RWPE1 (cell line): ENCODE results near the gene ULK1.

Experiments used
- CTCF ChIA-PET: fragments of 350-600 bp; sonication (Branson Sonifier 250); formaldehyde crosslinking; extraction: SDS; loops from one replicate; lab custom pipeline; 2021; lab: Yijun Ruan, JAX
- POLR2A ChIA-PET: fragments of 400-600 bp; formaldehyde crosslinking; extraction: SDS; loops from one replicate; lab custom pipeline; 2020; ENCODE audit warnings: antibody characterized with exemption; ENCODE audit not compliant: low non-redundant PET; lab: Yijun Ruan, JAX
- DNase-seq: peaks from one replicate; pipeline ENCODE4 v3.0.0; 2012; ENCODE audit warnings: low spot score
- H3K27ac ChIP-seq: fragments of 450-650 bp; 2 replicates; pipeline ENCODE4 v1.5.1; 2017
- TF ChIP-seq, protein P1 (sequence below): fragments of 450-650 bp; conservative IDR thresholded peaks from 2 replicates; pipeline ENCODE4 v1.5.1; 2017; ENCODE audit warnings: low read depth, mild to moderate bottlenecking

Gene ULK1

DNA sequence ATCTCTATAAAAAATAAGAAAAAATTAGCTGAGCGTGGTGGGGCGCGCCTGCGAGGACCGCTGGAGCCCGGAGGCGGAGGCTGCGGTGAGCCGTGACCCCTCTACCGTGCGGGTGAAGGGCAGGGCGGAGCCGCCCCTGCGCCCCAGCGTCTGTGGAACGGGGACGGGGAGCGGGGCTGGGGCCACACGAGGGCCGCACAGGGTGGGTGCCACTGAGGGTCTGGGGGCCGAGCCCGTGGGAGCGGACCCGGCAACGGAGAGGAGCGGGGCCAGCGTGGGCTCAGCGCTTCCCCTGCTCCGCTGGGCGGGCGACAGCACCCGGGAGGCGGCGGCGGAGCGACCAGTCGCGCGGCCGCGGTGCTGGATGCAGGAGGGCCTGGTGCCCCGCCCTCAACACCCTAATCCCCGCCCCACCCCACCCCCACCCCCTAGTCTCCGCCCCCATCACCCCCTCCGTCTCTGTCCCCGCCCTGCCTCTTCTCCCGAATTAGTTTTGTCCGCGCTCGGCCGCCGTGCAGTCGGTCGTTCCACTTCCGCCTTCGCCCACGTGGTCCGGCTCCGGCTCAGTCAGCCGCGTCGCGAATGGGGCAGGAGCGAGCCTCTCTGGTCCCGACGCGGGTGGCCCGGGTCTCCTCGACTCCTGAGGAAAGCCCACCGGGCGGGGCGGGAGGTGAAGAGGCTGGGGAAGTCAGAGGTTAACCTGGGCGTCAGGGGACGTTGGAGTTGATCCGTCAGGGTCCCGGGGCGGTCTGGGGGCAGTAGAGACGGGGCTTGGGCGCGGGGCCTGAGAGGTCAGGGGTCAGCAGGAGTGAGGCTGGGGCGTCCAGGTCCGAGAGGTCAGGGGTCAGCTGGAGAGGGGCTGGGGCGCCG is 34.5 kb downstream of the ULK1 start, which contains the start of gene PUS1:
Gene PUS1 (plus strand): TSS at position 566 of the 870 bp plus-strand sequence. CDS start 447 bp downstream, outside the sequence.
- TF ChIP-seq, protein P1, sequence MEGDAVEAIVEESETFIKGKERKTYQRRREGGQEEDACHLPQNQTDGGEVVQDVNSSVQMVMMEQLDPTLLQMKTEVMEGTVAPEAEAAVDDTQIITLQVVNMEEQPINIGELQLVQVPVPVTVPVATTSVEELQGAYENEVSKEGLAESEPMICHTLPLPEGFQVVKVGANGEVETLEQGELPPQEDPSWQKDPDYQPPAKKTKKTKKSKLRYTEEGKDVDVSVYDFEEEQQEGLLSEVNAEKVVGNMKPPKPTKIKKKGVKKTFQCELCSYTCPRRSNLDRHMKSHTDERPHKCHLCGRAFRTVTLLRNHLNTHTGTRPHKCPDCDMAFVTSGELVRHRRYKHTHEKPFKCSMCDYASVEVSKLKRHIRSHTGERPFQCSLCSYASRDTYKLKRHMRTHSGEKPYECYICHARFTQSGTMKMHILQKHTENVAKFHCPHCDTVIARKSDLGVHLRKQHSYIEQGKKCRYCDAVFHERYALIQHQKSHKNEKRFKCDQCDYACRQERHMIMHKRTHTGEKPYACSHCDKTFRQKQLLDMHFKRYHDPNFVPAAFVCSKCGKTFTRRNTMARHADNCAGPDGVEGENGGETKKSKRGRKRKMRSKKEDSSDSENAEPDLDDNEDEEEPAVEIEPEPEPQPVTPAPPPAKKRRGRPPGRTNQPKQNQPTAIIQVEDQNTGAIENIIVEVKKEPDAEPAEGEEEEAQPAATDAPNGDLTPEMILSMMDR: no peak
- ChIA-PET POLR2A (no interaction called here), CTCF (interaction anchor here (0.6 to 0.9 kb wide), 4 partner anchors 16 to 435 kb away, joined by 3 to 8 read pairs (median 4); no protein-coding TSS in a partner anchor)
- peak within 1 kb of the TSS; percentile 79 for H3K27ac ChIP-seq
- peak; percentile 98 for DNase-seq

GRCh38 chr12:131929581-131930456 is 35.4 kb downstream of the ULK1 start:
- ChIA-PET CTCF (interaction anchor here (0.6 to 0.9 kb wide), 4 partner anchors 17 to 436 kb away, joined by 3 to 8 read pairs (median 4); no protein-coding TSS in a partner anchor), POLR2A (no interaction called here)
- TF ChIP-seq, protein P1: no peak
- H3K27ac ChIP-seq: peak overlapping the region; percentile 79
- peak; percentile 28 for DNase-seq

DNA sequence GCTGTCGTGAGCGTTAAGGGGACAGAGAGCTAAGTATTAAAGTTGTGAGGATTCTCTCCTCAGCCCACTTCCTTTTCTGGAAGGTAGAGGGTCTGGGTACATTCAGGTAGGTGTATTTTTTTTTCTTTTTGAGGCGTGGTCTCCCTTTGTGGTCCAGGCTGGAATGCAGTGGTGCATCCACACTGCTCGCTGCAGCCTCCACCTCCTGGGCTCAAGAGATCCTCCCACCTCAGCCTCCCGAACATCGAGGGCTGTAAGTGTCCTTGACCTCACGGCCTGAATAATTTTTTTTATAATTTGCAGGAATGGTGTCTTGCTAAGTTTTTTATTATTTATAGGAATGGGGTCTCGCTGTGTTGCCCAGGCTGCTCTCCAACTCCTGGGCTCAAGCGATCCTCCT is 36.1 kb downstream of the ULK1 start:
- TF ChIP-seq, protein P1: no peak
- ChIA-PET POLR2A (no interaction called here), CTCF (no interaction called here)
- H3K27ac ChIP-seq: peak overlapping the region; percentile 79
- DNase-seq: no peak

DNA sequence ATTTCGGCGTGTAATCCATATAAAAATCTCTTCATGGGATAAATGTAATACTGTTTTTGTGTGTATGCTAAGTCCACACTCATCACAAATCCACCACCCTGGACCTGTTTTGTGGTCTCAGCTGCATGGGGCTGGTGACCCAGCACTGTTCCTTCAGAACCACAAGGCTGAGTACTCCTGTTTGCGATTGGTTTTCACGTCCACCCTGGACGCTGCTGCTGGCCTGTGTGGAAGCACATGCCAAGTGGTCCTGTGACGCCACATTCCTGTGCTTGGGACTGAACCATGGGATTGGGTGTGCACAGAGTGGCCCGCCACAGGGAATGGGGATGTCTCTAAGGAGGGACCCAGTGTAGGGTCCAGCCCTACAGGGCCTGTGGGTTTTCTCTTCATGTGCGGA is 39.0 kb downstream of the ULK1 start:
- DNase-seq: no peak
- CTCF ChIA-PET: no interaction called here
- TF ChIP-seq, protein P1: no peak
- POLR2A ChIA-PET: no interaction called here
- no peak overlapping the region for H3K27ac ChIP-seq

DNA sequence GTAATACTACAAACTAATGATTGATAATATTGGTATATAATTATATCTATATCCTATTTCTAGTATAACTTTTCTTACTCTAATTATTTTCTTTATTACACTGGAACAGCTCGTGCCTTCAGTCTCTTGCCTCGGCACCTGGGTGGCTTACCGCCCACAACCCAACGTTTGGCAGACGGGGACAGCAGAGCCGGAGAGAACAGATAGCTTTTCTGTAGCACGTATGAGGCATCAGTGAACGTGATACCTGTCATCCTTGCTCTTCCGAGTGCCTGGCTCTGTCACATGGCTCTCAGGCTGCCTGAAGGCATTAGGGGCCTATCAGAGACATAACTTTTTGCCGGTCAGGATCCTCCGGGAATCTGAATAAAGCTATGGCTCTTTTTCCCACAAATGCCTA is 40.1 kb downstream of the ULK1 start:
- ChIA-PET POLR2A (no interaction called here), CTCF (interaction anchor here (0.6 kb wide), 1 partner anchor 23 kb away, joined by 3 read pairs; no protein-coding TSS in a partner anchor)
- DNase-seq: no peak
- no peak overlapping the region for H3K27ac ChIP-seq
- TF ChIP-seq, protein P1: no peak

DNA sequence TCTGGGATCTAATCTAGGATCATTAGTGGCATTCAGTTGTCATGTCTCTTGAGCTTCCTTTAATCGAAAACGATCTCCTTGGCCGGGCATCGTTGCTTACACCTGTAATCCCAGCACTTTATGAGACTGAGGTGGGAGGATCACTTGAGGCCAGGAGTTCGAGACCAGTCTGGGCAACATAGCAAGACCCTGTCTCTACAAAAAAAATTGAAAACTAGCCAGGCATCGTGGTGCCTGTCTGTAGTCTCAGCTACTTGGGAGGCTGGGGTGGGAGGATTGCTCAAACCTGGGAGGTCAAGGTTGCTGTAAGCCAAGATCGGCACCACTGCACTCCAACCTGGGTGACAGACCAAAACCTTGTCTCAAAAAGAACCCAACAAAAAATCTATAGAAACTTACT is 43.7 kb downstream of the ULK1 start:
- ChIA-PET CTCF (no interaction called here), POLR2A (no interaction called here)
- H3K27ac ChIP-seq: no peak overlapping the region
- TF ChIP-seq, protein P1: no peak
- DNase-seq: no peak
